Esophagus muscularis mucosa (tissue), 4 donors: ENCODE measurements around the gene CDRT4.

Experiments
- EP300 ChIP-seq: sonication (generic); formaldehyde crosslinking; IDR thresholded peaks from one replicate; pipeline ENCODE4 v1.6.1; 2017; ENCODE audit warnings: antibody characterized with exemption
- POLR2A ChIP-seq: fragments of 450-650 bp; IDR thresholded peaks from one replicate; pipeline ENCODE4 v1.6.1; 2017; ENCODE audit warnings: antibody characterized with exemption, moderate library complexity, mild to moderate bottlenecking, low read depth
- POLR2AphosphoS5 ChIP-seq, 2 donors: sonication (generic); formaldehyde crosslinking; IDR thresholded peaks; one replicate each; pipeline ENCODE4 v1.6.1; 2017; ENCODE audit warnings: antibody characterized with exemption in 2 of 2
- TF ChIP-seq, protein P1 (sequence below), 3 experiments: fragments of 200-600 bp in 2 of 3; fragments of 450-650 bp in 1 of 3; sonication (generic) in 2 of 3; IDR thresholded peaks; one replicate each; pipeline ENCODE4 v1.5.1; 2017 to 2019; ENCODE audit warnings: antibody characterized with exemption in 3 of 3, mild to moderate bottlenecking in 2 of 3, moderate library complexity in 1 of 3

GRCh38 chr17:15388356-15389041 is 78.9 kb downstream of the CDRT4 start:
- TF ChIP-seq, protein P1, sequence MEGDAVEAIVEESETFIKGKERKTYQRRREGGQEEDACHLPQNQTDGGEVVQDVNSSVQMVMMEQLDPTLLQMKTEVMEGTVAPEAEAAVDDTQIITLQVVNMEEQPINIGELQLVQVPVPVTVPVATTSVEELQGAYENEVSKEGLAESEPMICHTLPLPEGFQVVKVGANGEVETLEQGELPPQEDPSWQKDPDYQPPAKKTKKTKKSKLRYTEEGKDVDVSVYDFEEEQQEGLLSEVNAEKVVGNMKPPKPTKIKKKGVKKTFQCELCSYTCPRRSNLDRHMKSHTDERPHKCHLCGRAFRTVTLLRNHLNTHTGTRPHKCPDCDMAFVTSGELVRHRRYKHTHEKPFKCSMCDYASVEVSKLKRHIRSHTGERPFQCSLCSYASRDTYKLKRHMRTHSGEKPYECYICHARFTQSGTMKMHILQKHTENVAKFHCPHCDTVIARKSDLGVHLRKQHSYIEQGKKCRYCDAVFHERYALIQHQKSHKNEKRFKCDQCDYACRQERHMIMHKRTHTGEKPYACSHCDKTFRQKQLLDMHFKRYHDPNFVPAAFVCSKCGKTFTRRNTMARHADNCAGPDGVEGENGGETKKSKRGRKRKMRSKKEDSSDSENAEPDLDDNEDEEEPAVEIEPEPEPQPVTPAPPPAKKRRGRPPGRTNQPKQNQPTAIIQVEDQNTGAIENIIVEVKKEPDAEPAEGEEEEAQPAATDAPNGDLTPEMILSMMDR (IDR thresholded peaks at IDR 0.05) = no peak
- no peak for TF ChIP-seq POLR2A
- TF ChIP-seq POLR2AphosphoS5 (IDR thresholded peaks at IDR 0.05) = no peak
- TF ChIP-seq EP300 = no peak
